HG03103 (cell line): ENCODE data around the gene TRIM26.
"Not testable (repeated sequence)": the region's sequence is repeated elsewhere in the genome, so short reads cannot be mapped to it uniquely, and the experiment has no call there.

Experiments used
- ATAC-seq: cut with Tn5 transposase; IDR thresholded peaks from one replicate; pipeline ENCODE4 v1.9.1; 2021; ENCODE audit warnings: low read depth; ENCODE audit not compliant: unreplicated experiment

TRIM26 gene

DNA sequence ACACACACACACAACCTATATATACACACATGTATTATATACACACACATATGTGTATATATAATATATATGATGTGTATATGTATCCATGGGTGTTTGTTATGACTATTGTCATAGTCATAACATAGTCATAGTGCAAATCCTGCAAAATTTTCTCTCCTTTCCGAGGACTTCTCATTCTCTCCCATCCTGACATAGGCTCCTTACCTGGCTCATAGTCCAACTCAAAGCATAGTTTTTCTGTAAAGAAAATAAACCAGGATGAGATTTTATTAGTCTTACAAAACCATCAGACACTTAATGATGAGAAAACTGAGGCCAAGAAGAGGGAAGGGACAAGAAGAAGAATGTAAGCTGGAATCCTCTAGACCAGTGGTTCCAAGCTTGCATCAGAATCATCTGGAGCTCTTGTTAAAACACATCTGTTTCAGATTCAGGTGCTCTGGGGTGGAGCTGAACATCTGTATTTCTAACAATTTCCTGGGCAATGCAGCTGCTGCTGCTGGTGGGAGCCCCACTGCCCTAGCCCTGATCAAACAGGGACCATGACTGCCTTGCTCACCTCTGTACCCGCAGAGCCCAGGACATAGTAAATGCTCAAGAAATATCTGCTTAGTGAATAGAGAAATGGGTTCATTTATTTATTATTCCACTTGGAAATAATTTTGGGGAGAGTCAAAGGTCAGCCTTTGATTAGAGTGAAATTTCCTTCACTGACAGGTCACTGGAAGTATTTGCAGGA is 57.5 kb downstream of the TRIM26 start:
- no peak for ATAC-seq

DNA sequence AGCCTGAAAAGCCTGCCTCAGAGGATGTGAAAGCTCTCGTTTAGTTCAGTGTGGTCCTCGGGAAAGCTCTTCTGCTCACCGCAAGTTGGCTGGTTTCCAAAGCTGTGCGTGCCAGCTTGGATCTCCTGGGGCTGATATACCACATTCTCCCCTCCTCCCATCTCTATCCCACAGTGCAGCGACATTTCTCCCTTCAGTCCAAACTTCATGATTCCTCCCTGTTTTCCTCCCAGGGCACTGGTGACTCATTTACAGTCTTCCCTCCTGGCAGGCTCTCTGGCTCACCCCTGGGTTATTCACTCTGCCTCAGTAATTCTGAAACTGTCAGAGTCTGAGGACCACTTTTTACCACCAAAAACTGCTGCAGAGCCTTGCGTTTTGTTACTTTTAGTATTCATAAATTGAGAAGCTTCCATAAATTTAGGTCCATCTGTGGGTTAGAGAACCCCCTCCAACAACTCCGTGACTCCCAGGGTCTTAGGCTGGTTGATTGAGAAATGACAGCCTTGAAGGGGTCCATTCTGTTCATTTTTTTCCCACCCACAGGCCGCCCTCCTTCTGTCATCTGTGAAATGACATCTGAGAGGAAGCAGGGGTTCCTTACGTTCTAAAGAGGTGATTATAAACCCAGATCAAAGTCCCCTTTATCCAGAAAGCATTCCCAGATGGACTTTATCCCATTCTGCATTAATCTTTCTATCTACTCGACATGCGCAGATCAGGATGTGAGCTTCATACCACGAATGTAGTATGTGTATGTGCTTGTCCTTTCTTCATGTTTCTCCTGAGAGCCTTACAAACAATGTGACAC is 58.3 kb downstream of the TRIM26 start:
- ATAC-seq: no peak

DNA sequence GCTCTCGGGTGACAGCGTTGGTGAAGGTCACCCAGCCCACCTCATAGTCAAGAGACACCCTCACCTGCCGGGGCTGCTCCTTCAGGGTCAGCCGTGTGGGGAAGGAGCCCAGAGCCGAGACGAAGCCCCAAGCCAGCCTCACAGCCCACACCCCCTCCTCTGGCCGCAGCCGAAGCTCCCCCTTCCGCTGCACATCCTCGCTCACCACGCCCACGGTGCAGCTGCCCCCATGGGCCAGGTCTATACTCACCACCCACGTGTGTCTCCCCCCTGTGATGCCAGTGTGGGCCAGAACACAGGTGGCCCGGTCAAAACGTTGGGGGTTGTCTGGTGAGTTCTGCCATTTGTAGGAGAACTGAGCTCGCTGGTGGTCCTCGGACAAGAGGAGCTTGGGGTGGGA is 59.1 kb downstream of the TRIM26 start:
- ATAC-seq: no peak

DNA sequence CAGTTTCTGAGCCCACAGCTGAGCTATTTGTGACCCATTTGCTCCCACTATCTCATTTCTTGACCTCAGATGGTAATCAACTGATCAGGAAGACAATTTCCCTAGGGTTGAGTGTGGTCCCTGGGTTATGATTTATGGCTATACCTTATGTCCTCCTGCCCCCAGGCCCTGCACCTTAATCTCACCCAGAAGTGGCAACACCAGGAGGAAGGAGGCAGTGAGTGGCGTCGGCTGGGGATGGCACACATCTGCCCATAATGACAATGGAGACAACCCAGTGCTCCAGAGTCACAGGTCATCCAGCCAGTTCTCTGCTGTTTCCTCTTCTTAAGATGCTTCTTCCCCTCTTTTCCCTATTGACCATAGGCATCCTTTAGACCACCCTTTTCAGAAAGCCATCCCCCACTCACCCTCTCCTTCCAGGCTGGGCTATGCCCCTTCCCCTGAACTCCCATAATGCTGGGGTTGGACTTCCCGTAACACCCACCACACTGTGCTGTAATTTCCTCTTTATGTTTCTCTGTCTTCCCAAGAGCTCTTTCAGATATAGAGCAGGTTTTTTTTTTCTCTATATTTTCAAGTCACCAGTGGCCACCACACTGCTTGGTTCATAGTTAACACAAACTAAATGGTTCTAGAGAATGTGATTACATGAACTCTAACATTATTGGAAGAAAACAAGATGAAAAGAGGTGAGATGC is 60.1 kb downstream of the TRIM26 start:
- no peak for ATAC-seq

DNA sequence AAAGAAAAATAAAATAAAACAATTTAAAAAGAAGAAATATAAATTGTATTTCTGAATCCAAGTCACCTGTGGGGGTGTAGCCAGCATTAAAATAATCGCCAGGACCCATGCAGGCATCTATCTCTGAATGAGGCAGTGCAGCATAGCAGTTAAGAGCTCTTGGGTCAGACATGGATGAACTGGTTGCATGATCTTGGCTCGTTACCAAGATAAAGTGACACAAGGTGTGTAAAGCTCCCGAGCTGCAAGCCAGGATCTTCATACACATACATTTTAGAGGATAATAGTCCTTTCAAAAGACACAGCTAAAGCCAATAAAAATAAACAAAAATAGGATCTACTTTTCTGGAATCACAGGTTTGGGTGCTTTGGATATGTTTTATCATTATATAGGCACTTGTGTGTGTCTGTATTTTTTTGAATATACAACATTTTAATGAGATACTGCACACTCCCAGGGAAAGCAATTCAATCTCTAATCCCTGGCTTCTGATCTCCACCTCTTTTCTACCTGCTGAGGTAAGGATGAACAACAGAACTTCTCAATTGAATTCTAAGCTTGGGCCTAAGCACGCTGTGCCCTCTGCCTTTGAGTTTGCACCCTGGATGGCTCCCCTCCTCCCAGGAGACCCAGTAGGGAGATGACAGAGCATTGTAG is 61.1 kb downstream of the TRIM26 start:
- no peak for ATAC-seq

DNA sequence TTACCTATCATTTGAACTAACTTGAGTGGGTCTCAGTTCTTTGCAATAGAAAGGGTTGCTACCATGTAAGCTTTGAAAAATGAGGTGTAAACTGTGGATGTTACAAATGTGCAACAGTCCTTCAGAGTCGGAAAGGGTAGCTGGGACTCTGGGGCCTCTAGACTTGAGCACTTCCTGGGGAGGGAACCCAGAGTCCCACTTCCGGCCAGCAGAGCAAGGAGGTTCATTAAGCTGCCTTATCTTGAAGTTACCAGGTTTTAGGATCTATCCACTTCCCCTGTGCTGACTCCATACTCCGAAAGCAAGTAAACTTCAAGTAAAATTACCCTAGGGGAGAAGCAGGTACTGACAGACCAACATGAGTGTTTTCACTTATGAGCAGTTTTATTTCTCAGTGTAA is 61.6 kb downstream of the TRIM26 start:
- no peak for ATAC-seq

DNA sequence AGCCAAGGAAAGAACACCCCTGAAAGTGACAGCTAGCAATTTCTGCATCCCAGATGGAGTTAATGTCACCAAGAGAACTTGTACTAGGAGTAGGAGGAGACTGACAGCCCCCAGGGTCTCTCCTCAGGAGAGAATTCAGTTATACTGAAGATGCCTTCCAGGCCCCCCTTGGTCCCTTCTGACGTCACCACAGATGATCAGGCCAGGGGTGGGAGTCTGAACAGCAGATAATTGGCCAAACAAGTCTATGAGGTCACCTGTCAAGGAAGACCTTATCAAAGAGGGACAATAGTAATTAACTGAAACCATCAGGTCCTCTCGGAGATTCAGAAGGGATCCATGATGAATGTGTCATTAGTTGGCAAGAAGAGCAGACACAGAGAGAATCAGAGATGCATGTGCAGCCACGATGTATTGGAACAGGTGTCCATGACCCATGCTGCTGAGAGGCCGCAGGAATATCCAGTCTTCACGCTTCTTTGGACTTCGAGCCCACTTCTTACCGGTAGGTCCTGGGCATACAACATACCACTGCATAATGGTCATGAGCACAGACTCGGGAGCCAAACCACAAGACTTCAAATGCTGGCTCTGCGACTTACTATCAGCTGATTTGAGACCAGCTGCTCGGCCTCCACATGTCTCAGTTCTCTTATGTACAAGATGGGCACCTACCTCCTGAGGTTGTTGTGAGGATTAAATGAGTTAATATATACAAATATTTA is 62.4 kb downstream of the TRIM26 start:
- no peak for ATAC-seq

DNA sequence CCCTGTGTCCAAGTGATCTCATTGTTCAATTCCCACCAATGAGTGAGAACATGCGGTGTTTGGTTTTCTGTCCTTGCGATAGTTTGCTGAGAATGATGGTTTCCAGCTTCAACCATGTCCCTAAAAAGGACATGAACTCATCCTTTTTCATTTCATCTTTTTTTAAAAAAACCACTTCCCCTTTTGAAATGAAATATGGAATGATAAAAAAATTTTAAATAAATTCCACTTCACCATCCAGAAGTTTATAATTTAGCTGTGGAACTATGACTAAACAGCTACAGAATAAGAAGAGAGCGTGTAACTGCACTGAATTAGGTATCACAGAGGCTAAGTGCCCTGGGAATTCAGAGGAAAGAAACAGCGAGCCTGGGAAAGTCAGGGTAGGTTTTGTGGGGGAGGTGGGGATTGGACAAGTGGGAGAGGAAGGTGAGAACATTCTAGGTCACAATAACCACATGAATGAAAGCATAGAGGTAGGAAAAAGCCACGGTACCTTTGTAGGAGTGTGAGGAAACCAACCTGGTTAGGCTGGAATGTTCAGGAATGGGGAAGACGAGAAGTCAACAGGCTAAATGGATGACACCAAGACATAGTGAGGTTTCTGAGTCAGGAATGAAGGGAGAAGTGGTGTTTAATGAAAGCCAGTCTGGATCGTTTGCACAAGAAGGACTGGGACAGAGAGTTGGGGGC is 63.2 kb downstream of the TRIM26 start:
- ATAC-seq: no peak

DNA sequence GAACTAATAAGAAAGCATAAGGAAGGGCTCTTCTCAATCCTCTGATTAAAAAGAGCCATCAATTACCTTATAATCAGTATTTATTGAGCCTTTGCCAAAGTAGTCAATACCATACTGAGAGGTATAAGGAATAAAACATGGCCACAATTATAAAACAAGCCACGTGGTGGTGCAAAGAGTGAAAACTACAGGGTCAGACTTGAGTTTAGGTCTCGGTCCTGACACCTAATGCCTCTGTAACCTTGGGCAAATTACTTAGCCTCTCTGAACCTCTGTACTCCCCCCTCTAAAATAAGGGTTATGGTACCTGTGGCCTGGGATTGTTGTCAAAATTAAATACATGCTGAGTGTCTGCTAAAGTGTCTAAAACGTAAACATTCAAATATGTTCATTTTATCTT is 64.0 kb downstream of the TRIM26 start:
- ATAC-seq: no peak

DNA sequence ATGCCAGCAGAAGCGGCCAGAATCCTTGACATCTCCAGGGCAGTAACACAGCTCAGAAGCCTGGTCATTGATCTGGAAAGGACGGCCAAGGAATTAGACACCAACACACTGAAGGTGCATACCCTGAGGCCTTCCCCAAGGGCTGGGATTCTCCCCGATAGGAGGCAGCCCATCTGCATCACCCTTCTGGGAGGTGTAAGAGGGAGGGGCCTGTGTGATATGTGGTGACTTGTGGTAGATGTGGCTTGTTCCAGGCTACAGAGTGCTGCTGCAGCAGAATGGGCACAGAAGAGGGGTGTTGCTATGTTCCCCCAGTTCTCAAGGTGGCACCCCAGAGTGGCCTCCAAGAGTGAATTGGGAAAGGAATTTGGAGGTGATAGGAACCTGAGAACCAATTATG is 66.1 kb downstream of the TRIM26 start:
- ATAC-seq: no peak

DNA sequence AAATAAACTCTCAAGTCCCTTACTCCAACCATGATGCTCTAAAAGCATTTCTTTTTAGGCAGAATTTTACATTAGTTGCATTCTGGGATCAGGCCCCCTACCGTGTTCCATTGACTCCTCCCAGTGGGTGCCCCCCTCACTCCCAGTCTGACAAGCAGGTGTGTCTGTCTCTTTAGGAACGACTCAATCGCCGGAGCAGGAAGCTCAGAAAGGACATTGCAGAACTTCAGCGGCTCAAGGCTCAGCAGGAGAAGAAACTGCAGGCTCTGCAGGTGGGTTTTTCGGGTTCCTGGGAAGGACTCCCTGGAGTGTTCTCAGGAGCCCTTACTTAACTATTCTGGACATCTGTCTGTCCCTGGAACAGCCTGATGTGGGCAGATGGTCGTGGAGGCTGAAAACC is 67.4 kb downstream of the TRIM26 start:
- ATAC-seq: no peak

DNA sequence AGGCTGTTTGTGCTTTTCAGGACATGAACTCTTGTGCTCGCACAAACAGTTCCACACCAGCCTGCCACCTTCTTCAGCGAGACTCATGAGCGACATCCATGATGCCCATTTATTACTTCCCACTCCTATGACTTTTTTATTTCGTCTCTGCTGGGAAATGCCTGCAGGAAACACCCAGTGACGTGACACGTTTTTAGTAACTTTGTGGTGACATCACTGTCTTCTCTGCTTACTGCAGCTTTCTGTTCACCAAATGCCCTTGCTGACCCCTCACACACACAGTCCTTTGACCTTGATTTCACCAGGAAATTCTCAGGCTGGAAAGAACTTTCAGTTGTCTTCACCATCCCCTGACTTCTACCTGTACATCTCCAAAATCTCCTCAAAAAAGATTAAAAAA is 68.4 kb downstream of the TRIM26 start:
- no peak for ATAC-seq

DNA sequence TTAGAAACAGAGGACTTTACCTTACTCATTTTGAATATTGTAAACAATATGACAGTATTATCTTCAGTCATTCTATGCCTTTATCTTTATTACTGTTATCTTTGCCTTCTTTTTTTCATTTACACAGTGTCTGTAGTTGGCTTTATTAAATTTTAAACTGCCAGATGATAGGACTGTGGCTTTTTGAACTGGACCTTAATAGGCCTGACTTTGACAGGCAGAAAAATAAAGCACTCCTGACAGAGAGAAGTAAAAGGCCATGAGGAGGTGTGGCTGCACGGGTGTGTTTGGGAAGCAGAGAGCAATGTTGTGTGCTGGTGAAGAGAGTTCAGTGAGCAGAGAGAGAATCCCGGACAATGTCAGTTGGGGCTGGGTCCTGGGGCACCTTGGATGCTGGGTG is 69.4 kb downstream of the TRIM26 start:
- no peak for ATAC-seq

DNA sequence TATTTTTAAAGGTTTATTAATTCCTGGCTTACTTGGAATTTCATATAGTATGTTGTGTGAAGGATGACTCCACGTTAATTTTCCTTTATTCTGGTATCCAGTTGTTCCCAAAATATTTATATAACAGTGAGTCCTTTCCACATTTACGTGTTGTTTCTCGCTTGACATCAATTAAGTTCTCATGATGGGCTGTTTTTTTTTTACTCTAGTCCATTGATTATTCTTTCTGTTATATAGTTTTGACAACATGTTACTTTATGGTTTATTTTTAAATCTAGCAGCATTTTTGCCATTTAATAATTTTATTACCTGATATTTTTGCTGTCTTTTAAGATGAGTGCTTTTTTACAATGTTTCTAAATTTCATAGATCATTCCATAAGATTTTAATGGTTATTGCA is 70.5 kb downstream of the TRIM26 start:
- ATAC-seq: no peak

DNA sequence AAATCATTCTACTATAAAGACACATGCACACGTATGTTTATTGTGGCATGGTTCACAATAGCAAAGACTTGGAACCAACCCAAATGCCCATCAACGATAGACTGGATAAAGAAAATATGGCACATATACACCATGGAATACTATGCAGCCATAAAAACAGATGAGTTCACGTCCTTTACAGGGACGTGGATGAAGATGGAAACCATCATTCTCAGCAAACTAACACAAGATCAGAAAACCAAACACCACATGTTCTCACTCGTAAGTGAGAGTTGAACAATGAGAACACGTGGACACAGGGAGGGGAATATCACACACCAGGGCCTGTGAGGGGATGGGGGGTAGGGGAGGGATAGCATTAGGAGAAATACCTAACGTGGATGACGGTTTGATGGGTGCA is 73.0 kb downstream of the TRIM26 start:
- ATAC-seq: not testable (repeated sequence)

DNA sequence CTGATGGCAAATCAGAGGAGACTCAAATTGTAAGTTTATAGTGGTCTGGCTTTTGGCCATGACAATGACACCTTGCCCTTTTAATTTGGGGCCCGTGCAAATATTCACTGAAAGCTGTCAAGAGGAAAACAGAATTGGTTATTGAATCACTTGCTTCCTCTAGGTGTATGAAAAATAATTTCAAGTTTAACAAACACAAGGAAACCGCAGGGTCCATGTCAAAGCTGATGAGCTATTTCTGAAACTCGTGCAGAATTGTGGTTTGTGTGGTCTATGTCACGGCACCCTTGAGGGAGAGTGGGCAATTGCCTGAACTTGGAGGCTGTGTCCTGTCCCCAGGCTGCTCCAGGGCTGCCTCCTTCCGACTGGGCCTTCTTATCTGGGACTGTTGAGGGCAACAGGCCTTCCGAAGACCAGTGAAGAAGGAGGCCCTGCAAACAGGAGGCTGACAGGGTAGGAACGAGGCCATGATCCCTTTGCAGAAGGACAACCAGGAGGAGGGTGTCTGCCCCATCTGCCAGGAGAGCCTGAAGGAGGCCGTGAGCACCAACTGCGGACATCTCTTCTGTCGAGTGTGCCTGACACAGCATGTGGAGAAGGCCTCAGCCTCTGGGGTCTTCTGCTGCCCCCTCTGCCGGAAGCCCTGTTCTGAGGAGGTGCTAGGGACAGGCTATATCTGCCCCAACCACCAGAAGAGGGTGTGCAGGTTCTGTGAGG is 76.5 kb downstream of the TRIM26 start:
- no peak for ATAC-seq

DNA sequence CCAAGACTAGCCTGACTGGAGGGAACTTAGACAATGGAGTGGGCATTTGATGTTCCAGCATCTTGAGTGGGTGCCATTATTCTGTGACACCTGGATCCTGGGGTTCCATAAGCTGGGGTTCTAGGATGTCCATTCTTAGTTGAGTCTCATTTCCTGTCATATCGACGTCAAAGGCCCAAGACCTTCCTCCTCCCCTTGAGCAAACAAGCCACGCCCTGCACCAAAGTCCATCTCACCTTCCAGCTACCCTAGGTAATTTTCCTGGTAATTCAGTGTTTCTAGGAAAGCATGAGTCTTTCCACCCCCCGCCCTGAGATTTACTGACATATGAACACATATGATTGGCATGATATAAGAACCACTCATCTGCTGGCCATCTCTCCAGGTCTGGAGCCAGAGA is 77.4 kb downstream of the TRIM26 start, which contains the start of gene TRIM40:
Gene TRIM40, plus strand, starts transcription at position 384 of the 400 bp plus-strand sequence. CDS start 897 bp downstream, outside the sequence.
- no peak for ATAC-seq

DNA sequence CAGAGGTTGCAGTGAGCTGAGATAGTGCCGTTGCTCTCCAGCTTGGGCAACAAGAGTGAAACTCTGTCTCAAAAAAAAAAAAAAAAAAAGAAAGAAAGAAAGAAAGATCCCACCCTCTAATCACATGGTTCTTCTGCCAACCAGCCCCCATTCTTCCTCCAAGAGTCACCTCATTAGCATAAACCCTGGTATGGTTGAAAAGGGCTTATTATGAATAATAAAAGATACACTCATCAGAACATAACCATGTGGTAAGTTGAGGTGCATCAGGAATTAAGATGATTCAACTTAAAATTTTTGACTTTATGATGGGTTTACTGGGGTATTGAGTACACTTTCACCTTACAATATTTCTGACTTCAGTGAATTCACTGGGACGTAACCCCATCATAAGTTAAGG is 78.1 kb downstream of the TRIM26 start:
- no peak for ATAC-seq
